Osteocyte (in vitro differentiated cells): ENCODE measurements around the gene NDUFA11. TPM values are rescaled to one million over a fixed set of nuclear protein-coding genes. Genes with fewer than 3 reads are reported as not detected.

Source experiments
- DNase-seq: peaks from one replicate; pipeline ENCODE4 v3.0.0; 2021; ENCODE audit warnings: mixed read lengths; ENCODE audit not compliant: unreplicated experiment; ENCODE audit errors: extremely low spot score
- H3K27ac Mint-ChIP-seq: one replicate; pipeline ENCODE4 v1.8.0; 2021; ENCODE audit warnings: mild to moderate bottlenecking, mixed read lengths; ENCODE audit not compliant: unreplicated experiment
- H3K27me3 Mint-ChIP-seq: one replicate; pipeline ENCODE4 v1.8.0; 2021; ENCODE audit warnings: mixed read lengths; ENCODE audit not compliant: unreplicated experiment
- H3K36me3 Mint-ChIP-seq: one replicate; pipeline ENCODE4 v1.8.0; 2021; ENCODE audit warnings: mixed read lengths; ENCODE audit not compliant: unreplicated experiment
- H3K4me1 Mint-ChIP-seq: one replicate; pipeline ENCODE4 v1.8.0; 2021; ENCODE audit warnings: mixed read lengths; ENCODE audit not compliant: unreplicated experiment
- H3K4me3 Mint-ChIP-seq: one replicate; pipeline ENCODE4 v1.8.0; 2021; ENCODE audit warnings: mild to moderate bottlenecking, moderate library complexity, mixed read lengths; ENCODE audit not compliant: unreplicated experiment
- H3K9me3 Mint-ChIP-seq: one replicate; pipeline ENCODE4 v1.8.0; 2021; ENCODE audit warnings: mixed read lengths; ENCODE audit not compliant: unreplicated experiment
- CTCF ChIP-seq: fragments of 200-600 bp; sonication (generic); IDR thresholded peaks from 2 replicates; pipeline ENCODE4 v1.5.0; 2021; ENCODE audit warnings: antibody characterized with exemption, mild to moderate bottlenecking, moderate library complexity
- total RNA-seq: library from RNA; stranded (reverse); gene quantifications from 2 replicates; pipeline ENCODE4 v1.2.1, GENCODE V29; 2021

Gene NDUFA11
- total RNA-seq, 1 donor from 2014 or later = 259 TPM

- H3K4me1 Mint-ChIP-seq = no peaks in the 10 kb centered on the region
- DNase-seq = no peak
- H3K36me3 Mint-ChIP-seq = no peaks in the 10 kb centered on the region
- H3K4me3 Mint-ChIP-seq = no peak overlapping the region
- no peak overlapping the region for H3K27ac Mint-ChIP-seq
- TF ChIP-seq CTCF = no peak
- no peaks in the 10 kb centered on the region for H3K27me3 Mint-ChIP-seq
- no peaks in the 10 kb centered on the region for H3K9me3 Mint-ChIP-seq
Observed at GRCh38 chr19:5870986-5871394, 32.6 kb downstream of the NDUFA11 start.

GRCh38 chr19:5867201-5868136, 36.1 kb downstream of the NDUFA11 start:
- no peaks in the 10 kb centered on the region for H3K9me3 Mint-ChIP-seq
- no peaks in the 10 kb centered on the region for H3K27me3 Mint-ChIP-seq
- no peaks in the 10 kb centered on the region for H3K36me3 Mint-ChIP-seq
- TF ChIP-seq CTCF = no peak
- H3K27ac Mint-ChIP-seq = no peak overlapping the region
- no peak for DNase-seq
- no peaks in the 10 kb centered on the region for H3K4me1 Mint-ChIP-seq
- H3K4me3 Mint-ChIP-seq = no peak overlapping the region

GRCh38 chr19:5865772-5866171, 37.8 kb downstream of the NDUFA11 start:
- Mint-ChIP-seq H3K4me3 (no peak overlapping the region), H3K27ac (no peak overlapping the region), H3K36me3 (no peaks in the 10 kb centered on the region), H3K9me3 (no peaks in the 10 kb centered on the region), H3K27me3 (peaks cover 6% of the 10 kb centered on the region), H3K4me1 (no peaks in the 10 kb centered on the region)
- no peak for TF ChIP-seq CTCF
- DNase-seq = no peak

- H3K36me3 Mint-ChIP-seq = no peaks in the 10 kb centered on the region
- DNase-seq = no peak
- no peak overlapping the region for H3K4me3 Mint-ChIP-seq
- TF ChIP-seq CTCF = no peak
- H3K9me3 Mint-ChIP-seq = no peaks in the 10 kb centered on the region
- no peak overlapping the region for H3K27ac Mint-ChIP-seq
- H3K4me1 Mint-ChIP-seq = no peaks in the 10 kb centered on the region
- peaks cover 6% of the 10 kb centered on the region for H3K27me3 Mint-ChIP-seq
Observed at GRCh38 chr19:5864725-5865486, 38.7 kb downstream of the NDUFA11 start.
